IMR-90 (cell line): ENCODE data around the gene MAMLD1. TPM values are rescaled to one million over a fixed set of nuclear protein-coding genes. Genes with fewer than 3 reads are reported as not detected.

Experiments
- ATAC-seq: fragments of 200-7000 bp; cut with Tn5 transposase; 2 replicates; pipeline ENCODE4 v1.9.1; 2020; ENCODE audit warnings: low read depth, mild to moderate bottlenecking, moderate library complexity
- BruUV-seq: library from RNA; stranded (reverse); fragments of 400-500 nt; replicated peaks from 2 replicates; lab custom pipeline; 2021; lab: Mats Ljungman, UMichigan
- CTCF ChIA-PET: fragments of 300-600 bp; formaldehyde crosslinking; extraction: SDS; loops from one replicate; lab custom pipeline; 2021; ENCODE audit warnings: antibody characterized with exemption; lab: Yijun Ruan, JAX
- POLR2A ChIA-PET: fragments of 300-600 bp; sonication (Branson Sonifier 250); formaldehyde crosslinking; loops from one replicate; lab custom pipeline; 2022; ENCODE audit warnings: antibody characterized with exemption; ENCODE audit not compliant: unreplicated experiment; lab: Charles Lee
- DNase-seq: peaks from one replicate; pipeline ENCODE4 v3.0.0; 2013
- H2AFZ ChIP-seq: replicated peaks from 2 replicates; pipeline ENCODE3; 2013; ENCODE audit warnings: low read length, mild to moderate bottlenecking; ENCODE audit not compliant: poor library complexity
- H2AK5ac ChIP-seq: 2 replicates; pipeline ENCODE4 v1.6.1; 2013; ENCODE audit warnings: low read depth, low read length, inconsistent platforms
- H2AK9ac ChIP-seq: replicated peaks from 2 replicates; pipeline ENCODE3; 2013; ENCODE audit warnings: mild to moderate bottlenecking, low read depth, low read length, moderate library complexity; ENCODE audit not compliant: poor library complexity
- H2BK120ac ChIP-seq: 2 replicates; pipeline ENCODE4 v1.6.1; 2013; ENCODE audit warnings: low read depth, low read length, inconsistent platforms
- H2BK15ac ChIP-seq: 3 replicates; pipeline ENCODE4 v1.6.1; 2013; ENCODE audit warnings: low read depth, low read length, inconsistent platforms
- H2BK20ac ChIP-seq: 2 replicates; pipeline ENCODE4 v1.6.1; 2013; ENCODE audit warnings: low read depth, mild to moderate bottlenecking, inconsistent platforms, low read length, moderate library complexity
- H2BK5ac ChIP-seq: 2 replicates; pipeline ENCODE4 v1.6.1; 2013; ENCODE audit warnings: mild to moderate bottlenecking, low read depth, low read length, inconsistent platforms; ENCODE audit not compliant: poor library complexity, severe bottlenecking
- H3K14ac ChIP-seq: replicated peaks from 2 replicates; pipeline ENCODE4 v1.6.1; 2013; ENCODE audit warnings: low read depth, low read length, inconsistent platforms
- H3K18ac ChIP-seq: 2 replicates; pipeline ENCODE4 v1.6.1; 2013; ENCODE audit warnings: low read depth, low read length, control low read depth
- H3K23ac ChIP-seq: 2 replicates; pipeline ENCODE4 v1.6.1; 2013; ENCODE audit warnings: low read depth, low read length, inconsistent platforms
- H3K27ac ChIP-seq: 2 replicates; pipeline ENCODE4 v1.5.1; 2013; ENCODE audit warnings: mild to moderate bottlenecking, control low read depth, low read length; ENCODE audit not compliant: insufficient read depth
- H3K27me3 ChIP-seq: 2 replicates; pipeline ENCODE4 v1.6.1; 2013; ENCODE audit warnings: low read length; ENCODE audit not compliant: control insufficient read depth, insufficient read depth
- H3K36me3 ChIP-seq: 2 replicates; pipeline ENCODE4 v1.6.1; 2013; ENCODE audit warnings: low read length, mixed read lengths; ENCODE audit not compliant: control insufficient read depth, insufficient read depth
- H3K4ac ChIP-seq: 2 replicates; pipeline ENCODE4 v1.6.1; 2013; ENCODE audit warnings: low read depth, low read length, inconsistent platforms
- H3K4me1 ChIP-seq: 2 replicates; pipeline ENCODE4 v1.6.1; 2013; ENCODE audit warnings: low read length, mixed read lengths; ENCODE audit not compliant: control insufficient read depth, insufficient read depth
- H3K4me2 ChIP-seq: 2 replicates; pipeline ENCODE4 v1.6.1; 2013; ENCODE audit warnings: low read depth, mild to moderate bottlenecking, control low read depth, low read length, moderate library complexity
- H3K4me3 ChIP-seq: 2 replicates; pipeline ENCODE4 v1.5.1; 2013; ENCODE audit warnings: low read depth, mild to moderate bottlenecking, control low read depth, low read length, moderate library complexity; ENCODE audit not compliant: insufficient read depth
- H3K56ac ChIP-seq: 2 replicates; pipeline ENCODE4 v1.6.1; 2013; ENCODE audit warnings: low read length, inconsistent platforms; ENCODE audit not compliant: insufficient read depth; ENCODE audit errors: extremely low read depth
- H3K79me1 ChIP-seq, 2 experiments: 2 replicates each; pipeline ENCODE4 v1.6.1; 2013; ENCODE audit warnings: low read length in 2 of 2, inconsistent platforms in 1 of 2, low read depth in 1 of 2
- H3K9ac ChIP-seq: 2 replicates; pipeline ENCODE4 v1.6.1; 2013; ENCODE audit warnings: low read depth, low read length, control low read depth
- H3K9me1 ChIP-seq: 2 replicates; pipeline ENCODE4 v1.6.1; 2013; ENCODE audit warnings: low read length, inconsistent platforms; ENCODE audit not compliant: insufficient read depth
- H3K9me3 ChIP-seq: 2 replicates; pipeline ENCODE4 v1.6.1; 2013; ENCODE audit warnings: low read length; ENCODE audit not compliant: control insufficient read depth, insufficient read depth
- H4K20me1 ChIP-seq: 2 replicates; pipeline ENCODE4 v1.6.1; 2013; ENCODE audit warnings: low read length, inconsistent platforms; ENCODE audit not compliant: insufficient read depth
- H4K5ac ChIP-seq: 2 replicates; pipeline ENCODE4 v1.6.1; 2013; ENCODE audit warnings: mild to moderate bottlenecking, low read depth, low read length, control low read depth
- H4K8ac ChIP-seq, 2 experiments: 2 replicates each; pipeline ENCODE4 v1.6.1; 2013; ENCODE audit warnings: low read depth in 2 of 2, low read length in 2 of 2, control low read depth in 1 of 2, inconsistent platforms in 1 of 2
- H4K91ac ChIP-seq: 2 replicates; pipeline ENCODE4 v1.6.1; 2013; ENCODE audit warnings: low read depth, low read length, inconsistent platforms; ENCODE audit not compliant: insufficient read depth
- NFE2L2 ChIP-seq: fragments of 150-350 bp; IDR thresholded peaks from 2 replicates; pipeline ENCODE4 v1.6.1; 2016; ENCODE audit warnings: low read depth, mild to moderate bottlenecking, low read length
- WGBS, 2 experiments: methylation state at CpG; one replicate each; pipeline versions ENCODE4 v1.1.5 to v1.1.7; 2013; ENCODE audit warnings: missing lambda C conversion rate in 2 of 2; ENCODE audit not compliant: insufficient read length in 1 of 2; ENCODE audit errors: extremely low coverage in 2 of 2; 5-methylcytosine and 5-hydroxymethylcytosine counted together
- dilution Hi-C: fragments of 300-500 bp; cut with HindIII; formaldehyde crosslinking; loops from one replicate; pipeline ENCODE4 v1.14.3; 2018; ENCODE audit warnings: low sequenced_read_pairs; ENCODE audit not compliant: unreplicated experiment
- in situ Hi-C: fragments of 300-500 bp; cut with MboI; formaldehyde crosslinking; loops from 3 replicates; pipeline ENCODE4 v1.14.3; 2019; ENCODE audit warnings: low sequenced_read_pairs, inconsistent platforms, mixed read lengths
- intact Hi-C: fragments of 100-400 bp; cut with micrococcal nuclease; formaldehyde crosslinking; loops from 2 replicates; pipeline ENCODE4 v1.10.0; 2022
- polyA plus RNA-seq, 3 experiments: library from polyadenylated mRNA; depleted of rRNA; stranded (reverse); fragments of >200 nt; gene quantifications; 2 replicates each; pipeline ENCODE4 v1.2.3, GENCODE V29; 2012; ENCODE audit warnings: low replicate concordance in 1 of 3
- total RNA-seq: library from RNA; depleted of rRNA; stranded (reverse); fragments of >200 nt; gene quantifications from 2 replicates; pipeline ENCODE4 v1.2.3, GENCODE V29; 2012

Gene MAMLD1
- total and polyA plus RNA-seq, 2 of the 4 experiments (the other 2 are of a cell fraction), result 1.4 to 11.0 TPM

- no peak overlapping the region for H2BK15ac ChIP-seq
- ChIA-PET POLR2A (no interaction called here), CTCF (no interaction called here)
- H3K4me3 ChIP-seq, result no peak overlapping the region
- H2AFZ ChIP-seq, result no peak overlapping the region
- TF ChIP-seq NFE2L2, result no peak
- no peak overlapping the region for H3K27ac ChIP-seq
- no peaks in the 10 kb centered on the region; the same call in 1 of the 2 replicates for H4K20me1 ChIP-seq
- no peak overlapping the region for H2BK5ac ChIP-seq
- no peak overlapping the region for H2BK120ac ChIP-seq
- no peaks in the 10 kb centered on the region for H3K27me3 ChIP-seq
- H4K8ac ChIP-seq, result no peak overlapping the region
- peaks cover 6% of the 10 kb centered on the region for H3K4me1 ChIP-seq
- no peak overlapping the region for H3K9ac ChIP-seq
- H3K36me3 ChIP-seq, result peaks cover 5% of the 10 kb centered on the region; the same call in 1 of the 2 replicates
- no peak overlapping the region for H4K91ac ChIP-seq
- dilution Hi-C loops, result no loop called here
- H4K5ac ChIP-seq, result no peak overlapping the region
- no TSS peak for BruUV-seq
- H2AK9ac ChIP-seq, result peak overlapping the region; percentile 61
- H3K4ac ChIP-seq, result no peak overlapping the region
- in situ Hi-C loops, result no loop called here
- H3K9me1 ChIP-seq, result 0 out of 2 replicates have a peak, but pooled peaks cover 3% of the 10 kb centered on the region
- no peak overlapping the region for H3K4me2 ChIP-seq
- no peak overlapping the region for H2AK5ac ChIP-seq
- H3K56ac ChIP-seq, result no peak overlapping the region
- H3K14ac ChIP-seq, result no peak overlapping the region
- DNase-seq, result no peak
- peaks cover 0 to 4% of the 10 kb centered on the region in 2 experiments; a peak in 1 of 4 replicates for H3K79me1 ChIP-seq
- H3K18ac ChIP-seq, result no peak overlapping the region
- ATAC-seq, result no peak
- H3K23ac ChIP-seq, result no peak overlapping the region
- 60% methylated on average over 8 of the region's 19 CpGs; no CpG with 5 or more reads in 1 of the 2 experiments for WGBS, 2 experiments
- no peak overlapping the region for H2BK20ac ChIP-seq
- H3K9me3 ChIP-seq, result no peaks in the 10 kb centered on the region
- intact Hi-C loops, result no loop called here
These were observed 144.2 kb downstream of the MAMLD1 start for GRCh38 chrX:150507251-150507856.
